Measurements from ENCODE around the gene RIN1. TPM values are rescaled to one million over a fixed set of nuclear protein-coding genes. Genes with fewer than 3 reads are reported as not detected.
A peak's percentile ranks its signal among the peaks of the same experiment; 100 is the strongest.

The RIN1 gene
- total RNA-seq, 1 donor from 2014 or later = 3.8 TPM

- H3K27me3 ChIP-seq (ENCODE audit: control insufficient read depth, insufficient read depth, low read length) = no peaks in the 10 kb centered on the region
- peaks cover 3% of the 10 kb centered on the region for H3K36me3 ChIP-seq (ENCODE audit: control insufficient read depth, insufficient read depth, low read length)
- no peak for TF ChIP-seq CTCF (IDR thresholded peaks at IDR 0.05; ENCODE audit: insufficient read depth, low read length, poor library complexity, severe bottlenecking)
- H3K4me3 ChIP-seq (ENCODE audit: low read depth, low read length) = no peak overlapping the region
- no peak for DNase-seq (ENCODE audit: low read depth)
Measured at GRCh38 chr11:66340596-66341501, 4.6 kb upstream of the RIN1 start.

- no peak for TF ChIP-seq CTCF (IDR thresholded peaks at IDR 0.05; ENCODE audit: insufficient read depth, low read length, poor library complexity, severe bottlenecking)
- Histone ChIP-seq H3K36me3 (ENCODE audit: control insufficient read depth, insufficient read depth, low read length) (peaks cover 3% of the 10 kb centered on the region), H3K27me3 (ENCODE audit: control insufficient read depth, insufficient read depth, low read length) (no peaks in the 10 kb centered on the region), H3K4me3 (ENCODE audit: low read depth, low read length) (no peak overlapping the region)
- no peak for DNase-seq (ENCODE audit: low read depth)
Measured at GRCh38 chr11:66339686-66340483, 3.7 kb upstream of the RIN1 start.

GRCh38 chr11:66339162-66339675 lies 3.0 kb upstream of the RIN1 start:
- no peak for DNase-seq (ENCODE audit: low read depth)
- H3K4me3 ChIP-seq (ENCODE audit: low read depth, low read length) = no peak overlapping the region
- no peaks in the 10 kb centered on the region for H3K27me3 ChIP-seq (ENCODE audit: control insufficient read depth, insufficient read depth, low read length)
- no peak for TF ChIP-seq CTCF (IDR thresholded peaks at IDR 0.05; ENCODE audit: insufficient read depth, low read length, poor library complexity, severe bottlenecking)
- peaks cover 3% of the 10 kb centered on the region for H3K36me3 ChIP-seq (ENCODE audit: control insufficient read depth, insufficient read depth, low read length)

- no peak for DNase-seq (ENCODE audit: low read depth)
- TF ChIP-seq CTCF (IDR thresholded peaks at IDR 0.05; ENCODE audit: insufficient read depth, low read length, poor library complexity, severe bottlenecking) = no peak
- H3K27me3 ChIP-seq (ENCODE audit: control insufficient read depth, insufficient read depth, low read length) = no peaks in the 10 kb centered on the region
- H3K4me3 ChIP-seq (ENCODE audit: low read depth, low read length) = no peak overlapping the region
- H3K36me3 ChIP-seq (ENCODE audit: control insufficient read depth, insufficient read depth, low read length) = peaks cover 3% of the 10 kb centered on the region
Measured at GRCh38 chr11:66338276-66339161, 2.3 kb upstream of the RIN1 start.

- no peak for DNase-seq (ENCODE audit: low read depth)
- Histone ChIP-seq H3K27me3 (ENCODE audit: control insufficient read depth, insufficient read depth, low read length) (no peaks in the 10 kb centered on the region), H3K4me3 (ENCODE audit: low read depth, low read length) (no peak overlapping the region), H3K36me3 (ENCODE audit: control insufficient read depth, insufficient read depth, low read length) (peaks cover 3% of the 10 kb centered on the region)
- TF ChIP-seq CTCF (IDR thresholded peaks at IDR 0.05; ENCODE audit: insufficient read depth, low read length, poor library complexity, severe bottlenecking) = peak; percentile 2
Measured at GRCh38 chr11:66337103-66337899, 1.1 kb upstream of the RIN1 start.
